ENCODE results near the gene NAB1. TPM values are rescaled to one million over a fixed set of nuclear protein-coding genes. Genes with fewer than 3 reads are reported as not detected.

Gene NAB1
- total RNA-seq, 1 donor from 2014 or later: 39.9 TPM

DNA sequence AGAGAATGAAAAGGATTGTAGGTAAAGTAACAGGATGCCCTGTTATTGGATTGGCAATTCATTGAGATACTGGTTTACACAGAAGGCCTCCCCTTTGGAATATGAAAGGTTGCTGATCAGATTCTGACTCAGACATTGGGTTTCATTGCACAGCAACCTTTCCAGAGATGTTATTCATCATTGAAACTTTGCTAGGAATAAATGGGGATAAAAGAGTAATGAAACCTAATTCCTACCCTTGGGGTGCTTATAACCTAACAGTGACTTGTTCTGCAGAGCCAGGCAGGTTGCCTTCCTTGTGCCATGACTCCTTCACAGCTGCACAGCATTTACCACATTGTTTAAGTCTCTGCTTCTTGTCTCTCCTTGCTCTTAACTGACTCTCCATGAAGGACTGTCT is 5.0 kb downstream of the NAB1 start:
- TF ChIP-seq, protein P1, sequence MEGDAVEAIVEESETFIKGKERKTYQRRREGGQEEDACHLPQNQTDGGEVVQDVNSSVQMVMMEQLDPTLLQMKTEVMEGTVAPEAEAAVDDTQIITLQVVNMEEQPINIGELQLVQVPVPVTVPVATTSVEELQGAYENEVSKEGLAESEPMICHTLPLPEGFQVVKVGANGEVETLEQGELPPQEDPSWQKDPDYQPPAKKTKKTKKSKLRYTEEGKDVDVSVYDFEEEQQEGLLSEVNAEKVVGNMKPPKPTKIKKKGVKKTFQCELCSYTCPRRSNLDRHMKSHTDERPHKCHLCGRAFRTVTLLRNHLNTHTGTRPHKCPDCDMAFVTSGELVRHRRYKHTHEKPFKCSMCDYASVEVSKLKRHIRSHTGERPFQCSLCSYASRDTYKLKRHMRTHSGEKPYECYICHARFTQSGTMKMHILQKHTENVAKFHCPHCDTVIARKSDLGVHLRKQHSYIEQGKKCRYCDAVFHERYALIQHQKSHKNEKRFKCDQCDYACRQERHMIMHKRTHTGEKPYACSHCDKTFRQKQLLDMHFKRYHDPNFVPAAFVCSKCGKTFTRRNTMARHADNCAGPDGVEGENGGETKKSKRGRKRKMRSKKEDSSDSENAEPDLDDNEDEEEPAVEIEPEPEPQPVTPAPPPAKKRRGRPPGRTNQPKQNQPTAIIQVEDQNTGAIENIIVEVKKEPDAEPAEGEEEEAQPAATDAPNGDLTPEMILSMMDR (IDR thresholded peaks at IDR 0.05): no peak
- Histone ChIP-seq H3K27me3 (ENCODE audit: low read depth) (no peaks in the 10 kb centered on the region), H3K9me3 (no peaks in the 10 kb centered on the region), H3K4me3 (no peak overlapping the region), H3K36me3 (no peaks in the 10 kb centered on the region), H3K4me1 (peaks cover 43% of the 10 kb centered on the region), H3K27ac (no peak overlapping the region)
- ATAC-seq (no peak), DNase-seq (no peak)
- intact Hi-C loops (cut with DNase I): no loop called here

DNA sequence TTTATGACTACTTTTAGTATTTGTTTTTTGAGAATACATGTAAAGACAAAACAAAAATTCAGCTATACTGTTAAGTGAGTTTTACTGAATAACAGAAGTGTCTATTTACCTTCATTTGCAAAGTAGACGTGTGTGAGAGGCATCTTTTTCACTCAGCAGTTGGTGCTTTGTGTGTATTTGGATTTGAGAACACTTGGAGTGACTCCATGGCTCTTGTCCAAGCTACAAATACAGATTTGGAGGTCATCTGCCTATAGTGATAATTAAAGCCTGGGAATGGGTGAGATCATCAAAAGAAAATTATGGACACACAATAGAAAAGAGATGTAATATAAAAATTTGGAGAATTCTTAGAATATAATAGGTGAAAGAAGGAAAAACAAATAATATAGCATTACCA is 6.2 kb downstream of the NAB1 start:
- TF ChIP-seq, protein P1 (IDR thresholded peaks at IDR 0.05): no peak
- H3K9me3 ChIP-seq: no peaks in the 10 kb centered on the region
- ATAC-seq (no peak), DNase-seq (no peak)
- no peak overlapping the region for H3K4me3 ChIP-seq
- H3K4me1 ChIP-seq: peaks cover 46% of the 10 kb centered on the region
- H3K36me3 ChIP-seq: peaks cover 8% of the 10 kb centered on the region
- intact Hi-C loops (cut with DNase I): no loop called here
- H3K27ac ChIP-seq: no peak overlapping the region
- no peaks in the 10 kb centered on the region for H3K27me3 ChIP-seq (ENCODE audit: low read depth)

DNA sequence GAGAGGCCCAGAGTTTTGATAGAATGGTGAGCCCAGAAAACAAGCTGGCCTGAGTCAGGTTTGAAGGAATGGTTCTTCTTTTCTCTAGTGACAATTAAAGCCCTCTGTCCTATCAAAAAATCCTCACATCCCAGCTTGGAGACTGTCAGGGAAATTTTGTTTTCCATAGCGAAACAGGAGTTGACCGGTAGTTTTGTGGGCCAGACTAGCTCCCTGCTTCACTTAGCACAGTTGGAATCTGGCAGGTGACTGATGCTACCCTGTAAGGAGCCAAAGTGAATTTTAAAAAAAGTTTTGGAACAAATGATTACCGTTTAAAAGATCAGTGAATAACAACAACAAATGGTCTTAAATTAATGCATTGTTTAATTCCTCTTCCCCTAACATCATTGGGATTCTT is 6.7 kb downstream of the NAB1 start:
- TF ChIP-seq, protein P1 (IDR thresholded peaks at IDR 0.05): no peak
- no peaks in the 10 kb centered on the region for H3K9me3 ChIP-seq
- ATAC-seq (no peak), DNase-seq (no peak)
- no peak overlapping the region for H3K4me3 ChIP-seq
- no peak overlapping the region for H3K27ac ChIP-seq
- peaks cover 8% of the 10 kb centered on the region for H3K36me3 ChIP-seq
- intact Hi-C loops (cut with DNase I): no loop called here
- H3K4me1 ChIP-seq: peaks cover 43% of the 10 kb centered on the region
- no peaks in the 10 kb centered on the region for H3K27me3 ChIP-seq (ENCODE audit: low read depth)

DNA sequence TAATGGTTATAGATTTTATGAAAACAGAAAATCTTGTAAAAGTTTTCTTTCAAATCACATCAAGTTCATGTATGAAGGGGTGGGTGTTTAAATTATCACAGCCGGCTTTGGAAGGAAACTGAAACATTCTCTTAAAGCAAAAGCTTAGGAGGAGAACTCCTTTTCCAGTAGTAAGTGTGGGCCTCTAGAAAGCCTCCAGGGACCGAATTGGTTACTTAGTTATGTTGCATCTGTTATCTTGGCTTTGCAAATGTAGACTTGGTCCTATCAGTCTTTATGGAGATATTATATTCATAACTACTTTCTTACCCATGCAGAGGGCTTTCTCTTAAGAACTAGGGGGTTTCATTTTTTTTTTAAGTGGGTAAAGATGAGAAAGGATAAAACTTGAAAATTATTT is 7.4 kb downstream of the NAB1 start:
- H3K36me3 ChIP-seq: peaks cover 8% of the 10 kb centered on the region
- no peak overlapping the region for H3K4me3 ChIP-seq
- intact Hi-C loops (cut with DNase I): no loop called here
- H3K4me1 ChIP-seq: peaks cover 35% of the 10 kb centered on the region
- no peak for ATAC-seq
- no peak for DNase-seq
- H3K9me3 ChIP-seq: no peaks in the 10 kb centered on the region
- TF ChIP-seq, protein P1 (IDR thresholded peaks at IDR 0.05): no peak
- no peak overlapping the region for H3K27ac ChIP-seq
- H3K27me3 ChIP-seq (ENCODE audit: low read depth): no peaks in the 10 kb centered on the region

DNA sequence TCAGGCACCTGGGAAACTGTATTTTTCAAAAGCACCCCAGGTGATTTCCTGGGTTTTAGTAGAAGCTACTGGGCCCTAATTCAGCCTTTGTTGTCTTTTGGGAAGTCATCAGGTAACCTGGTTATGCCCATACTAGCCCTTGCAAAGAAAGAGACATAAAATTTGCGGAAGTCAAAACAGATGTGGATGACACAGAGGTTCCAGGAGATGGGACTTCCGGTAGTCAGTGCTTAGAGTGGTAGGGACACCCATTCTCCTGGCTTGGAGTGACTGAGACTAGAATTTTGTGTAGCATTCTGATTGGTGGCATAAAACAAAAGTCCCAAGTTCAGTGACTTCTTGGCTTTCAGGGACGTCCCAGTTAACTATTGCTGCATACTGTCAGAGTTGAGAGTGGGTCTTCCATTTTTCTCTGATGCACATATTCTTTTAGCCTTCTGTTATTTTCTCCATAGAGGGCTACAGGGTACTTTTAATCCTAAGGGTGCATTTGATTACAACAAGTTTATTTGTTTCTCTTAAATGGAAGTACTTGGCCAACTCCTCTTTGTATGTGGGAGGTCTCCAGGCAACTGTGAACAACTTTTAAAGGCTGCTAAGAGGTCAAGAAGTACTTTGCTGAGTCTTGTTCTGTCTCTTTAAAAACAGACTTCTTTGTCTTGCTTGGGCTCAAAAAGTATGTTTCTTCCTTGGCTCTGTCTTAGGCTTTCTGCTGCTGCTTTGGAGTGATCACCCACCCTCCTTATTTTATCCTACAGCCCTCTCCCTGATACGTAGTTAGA is 8.8 kb downstream of the NAB1 start:
- no peak overlapping the region for H3K4me3 ChIP-seq
- no peak for DNase-seq
- H3K9me3 ChIP-seq: no peaks in the 10 kb centered on the region
- peak; percentile 67 to 72 for ATAC-seq
- no peak overlapping the region for H3K27ac ChIP-seq
- TF ChIP-seq, protein P1 (IDR thresholded peaks at IDR 0.05): no peak
- intact Hi-C loops (cut with DNase I): no loop called here
- H3K27me3 ChIP-seq (ENCODE audit: low read depth): no peaks in the 10 kb centered on the region
- peaks cover 8% of the 10 kb centered on the region for H3K36me3 ChIP-seq
- H3K4me1 ChIP-seq: peaks cover 34% of the 10 kb centered on the region

Measured in lower lobe of right lung (tissue), 2 donors.